Breast epithelium (tissue), 3 donors: Measurements from ENCODE around the gene LRG1.

Experiments used
- POLR2AphosphoS5 ChIP-seq, 3 donors: sonication (generic); formaldehyde crosslinking; IDR thresholded peaks; one replicate each; pipeline ENCODE4 v1.6.1; 2017; ENCODE audit warnings: antibody characterized with exemption in 3 of 3
- TF ChIP-seq, protein P1 (sequence below), 3 donors: fragments of 450-650 bp; IDR thresholded peaks; one replicate each; pipeline ENCODE4 v1.5.1; 2016 to 2017; ENCODE audit warnings: antibody characterized with exemption in 3 of 3, mild to moderate bottlenecking in 3 of 3, moderate library complexity in 3 of 3

DNA sequence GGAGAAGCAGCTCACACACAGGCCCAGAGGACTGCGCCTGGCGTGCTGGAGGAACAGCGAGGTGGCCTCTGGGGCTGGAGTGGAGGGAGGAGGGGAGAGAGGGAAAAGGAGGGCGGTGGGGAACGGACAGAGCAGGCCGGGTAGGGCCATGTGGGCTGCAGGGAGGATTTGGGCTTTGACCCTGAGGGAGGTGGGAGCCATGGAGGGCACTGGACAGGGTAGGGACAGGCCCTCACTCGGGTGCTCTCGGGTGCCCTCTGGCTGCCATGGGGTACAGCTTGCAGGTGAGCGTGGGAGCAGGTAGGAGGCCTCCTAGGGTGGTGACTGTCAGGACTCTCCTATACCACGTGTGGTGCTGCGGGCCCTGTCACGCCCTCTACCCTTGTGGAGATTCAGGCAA lies 44.4 kb downstream of the LRG1 start:
- TF ChIP-seq, protein P1, sequence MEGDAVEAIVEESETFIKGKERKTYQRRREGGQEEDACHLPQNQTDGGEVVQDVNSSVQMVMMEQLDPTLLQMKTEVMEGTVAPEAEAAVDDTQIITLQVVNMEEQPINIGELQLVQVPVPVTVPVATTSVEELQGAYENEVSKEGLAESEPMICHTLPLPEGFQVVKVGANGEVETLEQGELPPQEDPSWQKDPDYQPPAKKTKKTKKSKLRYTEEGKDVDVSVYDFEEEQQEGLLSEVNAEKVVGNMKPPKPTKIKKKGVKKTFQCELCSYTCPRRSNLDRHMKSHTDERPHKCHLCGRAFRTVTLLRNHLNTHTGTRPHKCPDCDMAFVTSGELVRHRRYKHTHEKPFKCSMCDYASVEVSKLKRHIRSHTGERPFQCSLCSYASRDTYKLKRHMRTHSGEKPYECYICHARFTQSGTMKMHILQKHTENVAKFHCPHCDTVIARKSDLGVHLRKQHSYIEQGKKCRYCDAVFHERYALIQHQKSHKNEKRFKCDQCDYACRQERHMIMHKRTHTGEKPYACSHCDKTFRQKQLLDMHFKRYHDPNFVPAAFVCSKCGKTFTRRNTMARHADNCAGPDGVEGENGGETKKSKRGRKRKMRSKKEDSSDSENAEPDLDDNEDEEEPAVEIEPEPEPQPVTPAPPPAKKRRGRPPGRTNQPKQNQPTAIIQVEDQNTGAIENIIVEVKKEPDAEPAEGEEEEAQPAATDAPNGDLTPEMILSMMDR (IDR thresholded peaks at IDR 0.05): no peak
- TF ChIP-seq POLR2AphosphoS5 (IDR thresholded peaks at IDR 0.05): no peak
